Neural progenitor cell (in vitro differentiated cells): ENCODE data around the gene RBBP8NL. TPM values are rescaled to one million over a fixed set of nuclear protein-coding genes. Genes with fewer than 3 reads are reported as not detected.
A peak's percentile ranks its signal among the peaks of the same experiment; 100 is the strongest.

Source experiments
- DNase-seq: peaks from one replicate; pipeline ENCODE4 v3.0.0-alpha.2; 2016; ENCODE audit warnings: low spot score
- H2AFZ ChIP-seq: fragments of 200-600 bp; sonication (generic); replicated peaks from 2 replicates; pipeline ENCODE4 v1.6.1; 2016; ENCODE audit warnings: antibody characterized with exemption
- H3F3A ChIP-seq: fragments of 200-600 bp; sonication (generic); 2 replicates; pipeline ENCODE4 v1.6.1; 2016; ENCODE audit warnings: antibody characterized with exemption, low read depth
- H3K27ac ChIP-seq: fragments of 200-600 bp; sonication (generic); 2 replicates; pipeline ENCODE4 v1.5.1; 2016; ENCODE audit warnings: mild to moderate bottlenecking
- H3K27me3 ChIP-seq: fragments of 200-600 bp; sonication (generic); 2 replicates; pipeline ENCODE4 v1.6.1; 2016; ENCODE audit warnings: mild to moderate bottlenecking, moderate library complexity
- H3K36me3 ChIP-seq: fragments of 200-600 bp; sonication (generic); 2 replicates; pipeline ENCODE4 v1.5.1; 2016
- H3K4me1 ChIP-seq: fragments of 200-600 bp; sonication (generic); 2 replicates; pipeline ENCODE4 v1.6.1; 2016; ENCODE audit warnings: mixed run types
- H3K4me2 ChIP-seq: fragments of 200-600 bp; sonication (generic); 2 replicates; pipeline ENCODE4 v1.6.1; 2016
- H3K4me3 ChIP-seq: fragments of 200-600 bp; sonication (generic); 2 replicates; pipeline ENCODE4 v1.5.1; 2016
- H3K79me2 ChIP-seq: fragments of 200-600 bp; sonication (generic); 2 replicates; pipeline ENCODE4 v1.6.1; 2016; ENCODE audit warnings: low read depth
- H3K9ac ChIP-seq: fragments of 200-600 bp; sonication (generic); 2 replicates; pipeline ENCODE4 v1.6.1; 2016
- H3K9me3 ChIP-seq: fragments of 200-600 bp; sonication (generic); 2 replicates; pipeline ENCODE4 v1.5.1; 2016; ENCODE audit warnings: low read depth
- H4K20me1 ChIP-seq: fragments of 200-600 bp; sonication (generic); 2 replicates; pipeline ENCODE4 v1.6.1; 2016; ENCODE audit warnings: low read depth
- H3K27ac Mint-ChIP-seq: 3 replicates; pipeline ENCODE4 v1.8.0; 2021; ENCODE audit warnings: mixed read lengths
- H3K27me3 Mint-ChIP-seq: 2 replicates; pipeline ENCODE4 v1.8.0; 2022; ENCODE audit warnings: low read depth, mild to moderate bottlenecking, inconsistent platforms, moderate library complexity, mixed read lengths; ENCODE audit not compliant: insufficient read depth
- H3K36me3 Mint-ChIP-seq: 3 replicates; pipeline ENCODE4 v1.8.0; 2021; ENCODE audit warnings: mixed read lengths
- H3K4me1 Mint-ChIP-seq: 3 replicates; pipeline ENCODE4 v1.8.0; 2021; ENCODE audit warnings: mixed read lengths
- H3K4me3 Mint-ChIP-seq: 3 replicates; pipeline ENCODE4 v1.8.0; 2021; ENCODE audit warnings: mild to moderate bottlenecking, moderate library complexity, mixed read lengths
- H3K9me3 Mint-ChIP-seq: 3 replicates; pipeline ENCODE4 v1.8.0; 2020; ENCODE audit warnings: mixed read lengths
- CTCF ChIP-seq: fragments of 200-600 bp; sonication (generic); IDR thresholded peaks from 2 replicates; pipeline ENCODE4 v1.5.1; 2017; ENCODE audit warnings: antibody characterized with exemption, mild to moderate bottlenecking
- EZH2 ChIP-seq: fragments of 200-600 bp; sonication (generic); IDR thresholded peaks from 2 replicates; pipeline ENCODE4 v1.6.1; 2017; ENCODE audit warnings: antibody characterized with exemption, mild to moderate bottlenecking, moderate library complexity
- EZH2phosphoT487 ChIP-seq: fragments of 200-600 bp; sonication (generic); IDR thresholded peaks from 2 replicates; pipeline ENCODE4 v1.6.1; 2017; ENCODE audit warnings: antibody characterized with exemption
- total RNA-seq: library from RNA; depleted of rRNA; stranded (reverse); fragments of >200 nt; gene quantifications from 2 replicates; pipeline ENCODE4 v1.2.3, GENCODE V29; 2015; ENCODE audit warnings: low replicate concordance

Gene RBBP8NL
- total RNA-seq, 1 donor from 2014 or later: not detected

DNA sequence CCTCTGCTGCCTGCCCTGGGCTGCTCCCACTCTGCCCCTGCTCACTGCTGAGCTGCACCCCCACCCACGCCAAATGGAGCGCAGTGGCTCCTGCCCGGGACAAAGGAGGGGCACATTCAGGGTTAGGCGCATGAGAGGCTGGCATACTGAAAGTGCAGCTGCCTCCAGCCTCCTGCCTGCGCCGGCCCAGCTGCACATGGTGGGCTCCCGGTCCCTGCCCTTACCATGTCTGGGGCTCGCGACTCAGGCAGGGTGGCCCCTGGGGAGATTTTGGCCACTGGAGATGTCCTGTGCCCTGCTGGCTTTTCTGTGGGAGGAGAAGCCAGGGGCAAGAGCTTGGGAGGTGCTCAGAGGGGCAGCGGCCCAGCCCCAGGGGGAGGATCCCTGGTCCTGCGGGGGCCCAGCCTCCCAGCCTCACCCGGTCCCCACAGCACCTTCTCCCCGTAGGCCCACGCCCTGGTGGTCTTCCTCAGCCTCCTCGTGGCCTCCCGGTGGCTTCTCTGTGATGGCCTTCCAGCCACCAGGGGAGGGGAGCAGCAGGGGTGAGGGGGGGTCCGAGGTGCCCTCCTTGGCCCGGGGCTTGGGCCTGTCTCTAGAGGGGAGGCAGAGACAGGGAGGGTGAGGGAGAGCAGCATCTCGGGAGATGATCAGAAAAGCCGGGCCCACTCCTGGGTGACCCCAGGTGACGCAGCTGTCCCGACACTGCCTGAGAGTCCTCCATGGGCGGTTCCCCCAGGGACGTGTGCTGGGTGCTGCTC, 11.8 kb downstream of the RBBP8NL start:
- no peak overlapping the region for H3K27ac ChIP-seq
- H3K4me1 ChIP-seq: peaks cover 2% of the 10 kb centered on the region
- no peak overlapping the region for H3K27ac Mint-ChIP-seq
- no peaks in the 10 kb centered on the region for H3K9me3 ChIP-seq
- H3K4me2 ChIP-seq: no peak overlapping the region
- no peak overlapping the region for H2AFZ ChIP-seq
- no peaks in the 10 kb centered on the region for H4K20me1 ChIP-seq
- no peak for TF ChIP-seq EZH2
- TF ChIP-seq CTCF: no peak
- TF ChIP-seq EZH2phosphoT487: no peak
- no peaks in the 10 kb centered on the region for H3K36me3 ChIP-seq
- H3K79me2 ChIP-seq: no peaks in the 10 kb centered on the region
- no peak for DNase-seq
- no peaks in the 10 kb centered on the region for H3K36me3 Mint-ChIP-seq
- no peak overlapping the region for H3K4me3 ChIP-seq
- H3K9ac ChIP-seq: no peak overlapping the region
- peaks cover 4% of the 10 kb centered on the region for H3K27me3 Mint-ChIP-seq
- no peaks in the 10 kb centered on the region for H3K9me3 Mint-ChIP-seq
- no peaks in the 10 kb centered on the region for H3K27me3 ChIP-seq
- H3K4me3 Mint-ChIP-seq: no peak overlapping the region
- H3K4me1 Mint-ChIP-seq: no peaks in the 10 kb centered on the region
- peaks cover 4% of the 10 kb centered on the region for H3F3A ChIP-seq

DNA sequence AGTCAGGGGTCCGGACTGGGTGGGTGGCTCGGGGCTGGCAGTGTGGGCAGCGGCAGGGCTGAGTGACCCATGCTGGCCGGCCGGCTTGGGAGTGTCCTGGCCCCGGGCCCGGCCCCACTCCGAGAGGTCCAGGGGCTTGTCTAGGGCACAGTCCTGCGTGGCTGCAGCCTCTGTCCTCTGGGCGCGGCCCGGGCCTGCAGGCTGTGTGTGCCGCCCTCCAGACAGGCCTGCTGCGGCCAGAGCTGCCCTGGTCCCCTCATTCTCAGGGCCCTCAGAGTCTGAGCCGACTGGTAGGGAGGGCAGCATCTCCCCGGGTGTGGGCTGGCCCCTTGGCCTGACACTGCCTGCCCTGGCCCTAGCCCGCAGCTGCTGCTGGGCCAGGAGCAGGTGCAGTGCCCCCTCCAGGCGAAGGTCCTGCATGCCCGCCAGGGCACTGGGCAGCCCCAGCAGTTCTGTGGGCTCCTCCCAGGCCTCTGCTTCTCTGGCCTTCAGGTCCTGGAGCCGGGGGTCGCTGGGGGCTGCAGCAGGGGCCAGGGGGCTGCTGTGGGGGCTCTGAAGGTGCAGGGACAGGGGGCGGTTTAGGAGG, 13.3 kb downstream of the RBBP8NL start:
- Histone ChIP-seq H3K9me3 (no peaks in the 10 kb centered on the region), H3K9ac (no peak overlapping the region), H4K20me1 (no peaks in the 10 kb centered on the region), H3K4me1 (peaks cover 6% of the 10 kb centered on the region), H3K4me2 (no peak overlapping the region), H2AFZ (no peak overlapping the region), H3F3A (peaks cover 4% of the 10 kb centered on the region), H3K79me2 (no peaks in the 10 kb centered on the region), H3K4me3 (no peak overlapping the region), H3K27ac (no peak overlapping the region), H3K36me3 (no peaks in the 10 kb centered on the region), H3K27me3 (peaks cover 11% of the 10 kb centered on the region)
- peaks cover 5% of the 10 kb centered on the region for H3K27me3 Mint-ChIP-seq
- TF ChIP-seq EZH2phosphoT487 (no peak), EZH2 (no peak), CTCF (peak; percentile 56)
- no peaks in the 10 kb centered on the region for H3K9me3 Mint-ChIP-seq
- no peaks in the 10 kb centered on the region for H3K36me3 Mint-ChIP-seq
- no peaks in the 10 kb centered on the region for H3K4me1 Mint-ChIP-seq
- peak; percentile 63 for DNase-seq
- no peak overlapping the region for H3K4me3 Mint-ChIP-seq
- H3K27ac Mint-ChIP-seq: no peak overlapping the region

- no peak for DNase-seq
- no peaks in the 10 kb centered on the region for H3K4me1 Mint-ChIP-seq
- Histone ChIP-seq H3K9me3 (no peaks in the 10 kb centered on the region), H3K4me1 (peaks cover 6% of the 10 kb centered on the region), H3K4me3 (no peak overlapping the region), H2AFZ (no peak overlapping the region), H3F3A (peaks cover 4% of the 10 kb centered on the region), H3K27me3 (peaks cover 20% of the 10 kb centered on the region), H3K4me2 (no peak overlapping the region), H3K79me2 (no peaks in the 10 kb centered on the region), H3K36me3 (no peaks in the 10 kb centered on the region), H3K9ac (no peak overlapping the region), H4K20me1 (no peaks in the 10 kb centered on the region), H3K27ac (no peak overlapping the region)
- H3K36me3 Mint-ChIP-seq: no peaks in the 10 kb centered on the region
- no peak overlapping the region for H3K27ac Mint-ChIP-seq
- H3K4me3 Mint-ChIP-seq: no peak overlapping the region
- TF ChIP-seq CTCF: no peak
- no peak for TF ChIP-seq EZH2
- no peak for TF ChIP-seq EZH2phosphoT487
- H3K27me3 Mint-ChIP-seq: peaks cover 5% of the 10 kb centered on the region
- no peaks in the 10 kb centered on the region for H3K9me3 Mint-ChIP-seq
Observed at GRCh38 chr20:62413025-62413570, 14.2 kb downstream of the RBBP8NL start.
